GM12891 (cell line): Measurements from ENCODE around the gene DOCK4.
A peak's percentile ranks its signal among the peaks of the same experiment; 100 is the strongest.

Experiments
- DNase-seq: peaks from one replicate; pipeline ENCODE4 v3.0.0; 2011; ENCODE audit warnings: low spot score; ENCODE audit not compliant: insufficient read length
- FAIRE-seq: peaks from 2 replicates; lab custom pipeline; 2011; peaks lifted over from hg19 to GRCh38; lab: Jason Lieb, UNC
- PAX5 ChIP-seq: IDR thresholded peaks from 2 replicates; pipeline ENCODE4 v1.6.1; 2011; ENCODE audit warnings: low read length, moderate library complexity, mild to moderate bottlenecking; ENCODE audit not compliant: insufficient read depth, severe bottlenecking
- POLR2A ChIP-seq: IDR thresholded peaks from 2 replicates; pipeline ENCODE4 v1.6.1; 2011; ENCODE audit warnings: low read depth, low read length, control low read depth
- POLR2AphosphoS5 ChIP-seq: IDR thresholded peaks from 2 replicates; pipeline ENCODE4 v1.6.1; 2011; ENCODE audit warnings: low read depth, low read length, control low read depth
- POU2F2 ChIP-seq: IDR thresholded peaks from 2 replicates; pipeline ENCODE4 v1.6.1; 2011; ENCODE audit warnings: low read depth, mild to moderate bottlenecking, control low read depth, low read length, moderate library complexity
- SPI1 ChIP-seq: IDR thresholded peaks from 2 replicates; pipeline ENCODE4 v1.6.1; 2011; ENCODE audit warnings: low read depth, low read length, control low read depth
- TAF1 ChIP-seq: IDR thresholded peaks from 2 replicates; pipeline ENCODE4 v1.6.1; 2011; ENCODE audit warnings: low read depth, low read length, control low read depth

The DOCK4 gene

GRCh38 chr7:112125250-112125649 is 80.9 kb downstream of the DOCK4 start:
- no peak for FAIRE-seq
- no peak for DNase-seq
- TF ChIP-seq POLR2A: no peak
- no peak for TF ChIP-seq PAX5
- no peak for TF ChIP-seq POU2F2

- DNase-seq (no peak), FAIRE-seq (no peak)
- TF ChIP-seq POLR2A (no peak), SPI1 (no peak), TAF1 (no peak), PAX5 (no peak), POLR2AphosphoS5 (no peak), POU2F2 (no peak)
Measured at GRCh38 chr7:112124061-112124766, 82.0 kb downstream of the DOCK4 start.

GRCh38 chr7:112122798-112123197 is 83.4 kb downstream of the DOCK4 start:
- no peak for FAIRE-seq
- no peak for TF ChIP-seq TAF1
- TF ChIP-seq POLR2AphosphoS5: no peak
- TF ChIP-seq PAX5: no peak
- no peak for TF ChIP-seq POU2F2
- no peak for TF ChIP-seq SPI1
- no peak for TF ChIP-seq POLR2A
- no peak for DNase-seq

- no peak for DNase-seq
- TF ChIP-seq POLR2AphosphoS5 (no peak), POU2F2 (no peak), TAF1 (no peak), SPI1 (no peak), POLR2A (no peak), PAX5 (no peak)
- FAIRE-seq: no peak
Measured at GRCh38 chr7:112122144-112122543, 84.1 kb downstream of the DOCK4 start.

GRCh38 chr7:112121318-112121717 is 84.9 kb downstream of the DOCK4 start:
- no peak for TF ChIP-seq POLR2A
- no peak for TF ChIP-seq POLR2AphosphoS5
- TF ChIP-seq PAX5: no peak
- no peak for TF ChIP-seq TAF1
- TF ChIP-seq SPI1: no peak
- no peak for TF ChIP-seq POU2F2
- no peak for FAIRE-seq
- no peak for DNase-seq

- FAIRE-seq (no peak), DNase-seq (no peak)
- TF ChIP-seq PAX5 (no peak), POU2F2 (no peak), TAF1 (no peak), POLR2A (no peak), SPI1 (no peak), POLR2AphosphoS5 (no peak)
Measured at GRCh38 chr7:112120696-112121217, 85.4 kb downstream of the DOCK4 start.

GRCh38 chr7:112118581-112119566 is 87.3 kb downstream of the DOCK4 start:
- FAIRE-seq: peak; percentile 38
- DNase-seq: no peak
- TF ChIP-seq POLR2A (no peak), POLR2AphosphoS5 (no peak), SPI1 (no peak), POU2F2 (no peak), PAX5 (no peak), TAF1 (no peak)

- TF ChIP-seq SPI1 (no peak), TAF1 (no peak), POU2F2 (no peak), POLR2AphosphoS5 (no peak), PAX5 (no peak), POLR2A (no peak)
- DNase-seq (no peak), FAIRE-seq (no peak)
Measured at GRCh38 chr7:112116894-112117293, 89.3 kb downstream of the DOCK4 start.

GRCh38 chr7:112116358-112116757 is 89.8 kb downstream of the DOCK4 start:
- DNase-seq: no peak
- FAIRE-seq: no peak
- TF ChIP-seq POLR2A: no peak
- TF ChIP-seq POLR2AphosphoS5: no peak
- no peak for TF ChIP-seq TAF1
- TF ChIP-seq POU2F2: no peak
- TF ChIP-seq PAX5: no peak
- no peak for TF ChIP-seq SPI1
